GM12878 (cell line): ENCODE measurements around the gene IQGAP2.

ENCODE experiments used
- POLR2AphosphoS5 ChIP-seq: IDR thresholded peaks from 2 replicates; pipeline ENCODE4 v1.6.1; 2011; ENCODE audit warnings: mild to moderate bottlenecking, low read length, inconsistent platforms
- YBX1 ChIP-seq: fragments of 450-650 bp; IDR thresholded peaks from 2 replicates; pipeline ENCODE4 v1.6.1; 2016; ENCODE audit warnings: antibody characterized with exemption

GRCh38 chr5:76462097-76462667, 59.1 kb downstream of the IQGAP2 start:
- no peak for TF ChIP-seq YBX1
- no peak for TF ChIP-seq POLR2AphosphoS5
